CD4-positive, alpha-beta T cell treated with Interleukin-12 subunit alpha and Interleukin-12 subunit beta, for 1 hour (primary cell): ENCODE measurements around the gene SPRR4.

Experiments
- DNase-seq: peaks from one replicate; pipeline ENCODE4 v3.0.0-alpha.2; 2020

SPRR4 gene, protein sequence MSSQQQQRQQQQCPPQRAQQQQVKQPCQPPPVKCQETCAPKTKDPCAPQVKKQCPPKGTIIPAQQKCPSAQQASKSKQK

DNA sequence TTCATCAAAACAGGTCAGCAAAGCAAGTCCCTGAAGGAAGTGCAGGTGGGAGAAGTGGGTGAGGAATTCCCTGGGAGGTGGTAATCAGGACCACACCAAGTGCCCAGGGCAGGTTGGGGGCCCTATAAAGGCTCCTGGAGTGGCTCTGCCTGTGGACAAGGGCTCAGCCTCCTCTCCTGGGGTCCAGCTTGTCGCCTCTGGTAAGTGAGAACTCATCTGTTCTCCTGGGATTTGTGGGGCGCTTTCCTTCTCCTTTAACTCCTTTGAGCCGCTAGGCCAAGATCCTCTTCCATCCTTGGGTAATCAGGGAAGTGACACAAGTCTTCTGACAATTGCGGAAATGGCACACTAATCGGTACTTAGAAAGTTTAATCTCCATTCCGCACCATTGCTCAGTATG is at the start of gene SPRR4:
SPRR4 (plus strand) TSS at position 154 of the 400 bp plus-strand sequence. CDS start 1,243 bp downstream, outside the sequence.
- DNase-seq: no peak

DNA sequence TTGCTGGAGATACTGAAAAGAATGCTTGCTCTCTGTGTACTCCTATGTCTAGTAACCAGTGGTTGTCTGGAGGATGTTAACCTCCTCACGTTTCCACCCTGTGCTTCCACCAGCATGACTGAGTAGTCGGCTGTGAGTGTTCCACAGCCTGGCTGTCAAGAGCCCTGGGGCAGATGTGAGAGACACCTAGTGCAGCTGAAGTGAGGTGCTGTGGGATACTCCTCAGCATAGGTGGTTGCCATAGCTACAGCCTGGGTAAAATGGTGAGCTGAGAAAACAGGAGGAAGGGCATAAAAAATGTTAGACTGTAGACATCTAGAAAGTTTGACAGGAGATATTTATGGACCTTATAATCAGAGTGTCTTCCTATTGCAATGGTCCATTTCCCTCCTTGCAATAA is 46.3 kb upstream of the SPRR4 start:
- DNase-seq: no peak

DNA sequence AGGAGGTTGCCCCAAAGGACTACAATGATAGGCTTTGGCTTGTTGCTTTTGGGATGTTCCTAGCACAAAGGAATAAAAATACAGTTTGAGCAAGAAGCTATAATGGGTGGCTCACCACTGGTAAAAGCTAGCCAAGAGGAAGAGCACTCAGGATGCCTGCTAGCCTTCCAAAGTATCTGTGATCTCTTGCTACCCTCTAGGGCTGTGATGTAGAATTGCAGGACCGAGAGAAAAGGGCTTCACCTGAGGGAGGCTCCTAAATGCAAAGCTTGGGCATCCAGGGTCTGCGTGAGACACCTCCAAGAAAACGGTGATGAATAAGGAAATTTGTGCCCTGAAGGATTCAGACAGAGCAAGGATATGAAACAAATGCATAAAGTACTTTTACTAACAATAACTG is 44.4 kb upstream of the SPRR4 start:
- DNase-seq: no peak

DNA sequence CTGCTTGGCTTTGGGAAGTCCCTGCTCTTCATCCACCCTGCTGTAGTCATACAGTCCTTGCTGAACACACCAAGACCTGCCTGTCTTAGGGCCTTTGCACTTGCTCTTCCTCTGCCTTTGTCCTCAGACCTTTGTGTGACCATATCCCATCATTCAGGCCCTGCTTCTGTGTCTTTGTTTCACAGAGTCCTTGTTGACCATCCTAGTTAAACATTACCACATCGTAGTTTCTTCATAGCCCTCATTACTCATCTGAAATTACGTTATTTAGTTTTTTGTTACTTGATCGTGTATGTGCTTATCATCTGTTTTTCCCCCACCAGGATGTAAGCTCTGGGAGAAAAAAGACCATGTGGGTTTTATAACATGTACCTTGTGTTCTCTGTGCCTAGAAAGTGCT is 41.8 kb upstream of the SPRR4 start:
- no peak for DNase-seq

DNA sequence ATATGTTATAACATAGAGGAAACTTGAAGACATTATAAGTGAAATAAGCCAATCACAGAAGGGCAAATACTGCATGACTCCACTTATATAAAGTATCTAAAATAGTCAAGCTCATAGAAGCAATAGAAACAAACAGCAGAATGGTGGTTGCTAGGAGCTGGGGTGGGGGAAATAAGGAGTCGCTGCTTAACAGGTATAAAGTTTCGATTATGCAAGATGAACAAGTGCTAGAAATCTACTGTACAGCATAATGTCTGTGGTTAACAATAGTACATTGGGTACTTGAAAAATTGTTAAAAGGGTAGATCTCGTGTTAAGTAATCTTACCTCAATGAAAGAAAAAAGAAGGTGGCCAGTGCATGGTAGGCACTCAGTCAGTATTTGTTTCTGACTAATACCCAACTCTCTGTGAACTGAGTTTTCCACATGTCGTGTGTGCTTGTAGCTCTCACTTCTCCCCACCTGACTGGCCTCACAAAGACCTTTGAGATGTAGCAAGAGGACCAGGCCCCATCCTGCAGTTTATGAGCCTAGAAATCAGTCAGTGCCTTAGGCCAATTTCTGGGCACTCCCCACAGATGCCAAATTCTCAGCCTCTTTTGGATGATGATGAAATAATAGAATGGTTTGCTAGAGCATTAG is 38.2 kb upstream of the SPRR4 start:
- no peak for DNase-seq

DNA sequence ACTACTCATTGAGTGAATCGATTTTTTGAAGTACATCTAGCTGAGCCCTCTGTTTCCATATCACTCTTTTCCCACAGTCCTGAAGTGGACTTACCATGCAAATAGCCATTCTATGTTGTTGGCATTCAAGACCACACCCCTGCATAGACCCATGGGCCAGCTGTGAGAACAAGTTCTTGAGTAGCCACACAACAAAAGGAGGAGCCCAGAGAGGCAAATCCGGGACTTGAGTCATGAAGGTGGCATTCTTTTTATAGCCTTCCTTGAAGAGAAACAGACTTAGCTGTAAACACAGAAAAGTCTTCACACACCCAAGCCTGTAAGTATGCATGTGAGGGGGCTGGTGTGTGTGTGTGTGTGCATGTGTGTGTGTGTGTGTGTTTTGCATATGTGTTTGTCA is 37.3 kb upstream of the SPRR4 start:
- DNase-seq: no peak

DNA sequence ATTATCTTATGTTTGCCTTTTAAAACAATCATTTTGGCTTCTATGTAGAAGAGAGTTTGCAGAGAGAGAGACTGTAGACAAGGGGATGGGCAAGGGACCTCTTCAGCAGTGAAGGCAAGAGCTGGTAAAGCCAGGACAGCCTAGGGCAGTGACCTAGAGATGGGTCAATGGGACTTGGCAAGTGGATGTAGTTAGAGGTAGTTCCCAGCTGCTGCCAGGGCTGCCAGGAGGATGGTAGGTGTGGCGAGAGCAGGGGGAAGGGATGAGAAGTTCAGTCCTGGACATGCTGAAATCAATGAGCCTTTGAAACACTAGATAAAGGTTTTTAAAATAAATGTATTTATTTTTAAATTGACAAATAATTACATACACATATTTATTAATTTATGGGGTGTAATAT is 29.8 kb upstream of the SPRR4 start:
- DNase-seq: no peak

DNA sequence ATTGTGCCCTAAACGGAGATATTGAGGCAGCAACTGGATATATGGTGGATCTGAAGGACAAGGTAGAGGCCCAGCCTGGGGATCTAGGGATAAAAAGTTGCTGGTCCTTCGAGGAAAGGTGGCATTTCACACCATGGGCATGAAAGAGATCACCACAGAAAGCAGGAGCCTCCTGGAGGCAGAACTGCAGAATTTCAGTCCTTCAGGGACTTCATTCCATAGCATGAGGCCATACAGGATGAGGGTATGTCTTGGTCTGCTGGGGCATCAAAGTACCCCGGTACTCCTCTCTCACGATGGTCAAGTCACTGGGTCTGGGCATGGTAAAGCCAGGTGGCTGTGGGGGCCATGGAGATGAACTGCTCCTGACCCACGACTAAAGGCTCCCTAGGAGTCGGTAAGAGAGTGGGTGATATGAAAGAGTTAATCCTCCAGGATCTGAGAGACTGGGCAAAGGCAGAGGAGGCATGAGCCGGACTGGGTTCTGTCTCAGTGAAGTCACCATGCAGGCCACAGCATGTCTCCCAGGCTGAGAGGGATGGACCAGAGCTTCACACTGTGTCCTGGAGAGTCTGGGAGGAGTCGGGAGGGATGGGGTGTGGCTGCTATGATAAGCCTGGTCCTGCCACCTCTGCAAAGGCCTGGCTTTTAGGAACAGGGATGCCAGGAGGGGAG is 29.3 kb upstream of the SPRR4 start:
- no peak for DNase-seq

DNA sequence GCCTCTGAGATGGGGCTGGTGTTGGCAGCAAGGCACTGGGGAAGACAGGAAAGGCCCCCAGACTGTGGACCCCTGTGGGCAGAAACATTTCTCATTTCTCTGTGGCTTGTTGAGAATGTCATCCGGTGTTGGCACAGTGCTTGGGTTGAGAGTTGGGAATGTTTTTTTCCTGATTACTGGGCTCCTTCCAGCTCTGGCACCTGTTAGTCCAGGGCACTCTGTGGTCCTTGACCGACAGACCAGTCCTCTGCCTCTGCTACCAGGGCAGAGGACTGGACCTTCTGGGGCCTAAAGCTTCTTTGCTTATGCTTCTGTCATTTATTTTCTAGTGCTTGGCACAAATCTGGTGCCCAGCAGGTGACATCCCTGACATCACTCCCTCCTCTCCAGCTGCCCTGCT is 28.3 kb upstream of the SPRR4 start:
- DNase-seq: no peak

DNA sequence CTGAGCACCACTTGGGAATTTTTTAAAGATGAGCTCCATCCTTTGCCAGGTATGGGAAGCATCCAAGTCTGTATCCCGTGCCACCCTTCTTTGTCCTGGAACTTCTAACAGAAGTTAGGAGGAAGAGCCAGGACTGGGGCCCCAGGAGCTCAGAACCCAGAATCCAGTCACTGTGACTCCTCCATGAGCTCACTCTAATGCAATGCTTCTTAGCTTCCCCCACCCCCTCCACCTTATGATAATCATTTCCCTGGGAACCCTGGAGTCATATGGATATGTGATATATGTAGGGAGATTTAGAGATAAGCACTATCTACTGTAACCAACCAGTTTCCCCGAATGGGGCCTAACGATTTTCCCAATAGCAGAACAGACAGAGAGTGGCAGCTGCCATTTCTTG is 24.2 kb upstream of the SPRR4 start:
- DNase-seq: no peak

DNA sequence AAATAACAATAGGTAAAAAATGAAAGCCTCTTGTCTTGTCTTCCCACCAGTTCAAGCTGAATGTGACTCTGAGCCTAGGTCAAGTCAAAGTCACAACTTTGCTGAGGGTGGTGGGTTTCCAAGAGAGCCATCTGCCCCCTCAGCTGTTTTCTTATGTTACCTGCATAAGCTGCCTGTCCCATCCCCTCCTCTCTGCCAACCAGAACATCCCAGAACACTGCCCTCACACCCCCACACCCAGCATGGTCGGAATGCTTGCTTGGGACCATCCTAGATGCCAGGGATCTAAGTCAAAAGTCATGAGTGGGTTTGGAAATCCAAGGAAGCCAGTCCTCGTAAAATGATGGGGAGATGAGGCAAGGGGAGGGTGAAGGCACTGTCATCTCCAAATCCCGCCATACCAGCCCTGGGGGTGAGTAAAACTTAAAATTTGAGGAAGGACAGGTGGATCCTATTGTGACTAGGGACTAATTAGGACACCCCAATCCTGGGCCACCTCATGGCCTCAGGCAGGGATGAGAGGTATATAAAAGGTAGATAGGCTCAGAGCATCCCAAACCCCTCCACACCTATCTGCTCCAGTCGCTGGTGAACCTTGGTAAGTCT is 23.7 kb upstream of the SPRR4 start, which contains the start of gene SPRR5:
SPRR5 (plus strand) TSS at position 556 of the 606 bp plus-strand sequence. CDS start 1,349 bp downstream, outside the sequence.
- no peak for DNase-seq

DNA sequence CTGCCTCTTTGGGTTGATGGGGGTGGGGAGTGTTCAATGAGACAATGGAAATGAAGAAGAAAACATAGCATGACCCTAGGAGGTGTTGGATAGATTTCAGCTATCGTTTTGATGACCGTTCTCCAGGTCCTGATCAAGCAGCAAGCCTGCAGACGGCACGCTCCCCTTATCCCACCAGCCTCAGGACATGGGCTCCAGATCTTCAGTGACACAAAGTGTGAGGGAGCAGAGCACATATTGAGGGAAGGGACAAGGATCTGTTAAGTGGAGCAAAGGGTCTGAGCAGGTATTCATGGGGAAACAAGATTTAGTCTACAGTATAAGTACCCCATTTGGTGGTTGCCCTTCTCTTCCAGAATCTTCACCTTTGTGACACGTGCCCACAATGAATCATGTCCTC is 18.7 kb upstream of the SPRR4 start:
- DNase-seq: no peak

DNA sequence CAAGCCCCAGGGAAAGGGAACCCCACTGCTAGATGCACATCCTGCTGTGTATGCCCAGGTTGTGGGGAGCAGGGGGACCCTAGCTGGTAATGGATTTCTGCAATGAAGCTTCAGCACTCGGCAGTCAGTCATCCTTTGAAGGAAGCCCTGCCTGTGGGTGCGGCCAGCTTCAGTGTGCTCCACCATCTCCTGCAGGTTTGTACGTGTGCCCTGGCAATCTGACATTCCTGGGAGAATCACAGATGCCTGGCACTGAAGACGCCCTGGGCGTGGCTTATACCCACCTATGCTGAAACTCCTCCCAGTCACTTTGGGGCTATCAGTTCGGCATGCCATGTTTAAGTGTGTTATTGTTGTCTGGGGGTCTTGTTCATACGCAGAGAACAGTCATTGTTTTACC is 16.7 kb upstream of the SPRR4 start:
- DNase-seq: no peak

DNA sequence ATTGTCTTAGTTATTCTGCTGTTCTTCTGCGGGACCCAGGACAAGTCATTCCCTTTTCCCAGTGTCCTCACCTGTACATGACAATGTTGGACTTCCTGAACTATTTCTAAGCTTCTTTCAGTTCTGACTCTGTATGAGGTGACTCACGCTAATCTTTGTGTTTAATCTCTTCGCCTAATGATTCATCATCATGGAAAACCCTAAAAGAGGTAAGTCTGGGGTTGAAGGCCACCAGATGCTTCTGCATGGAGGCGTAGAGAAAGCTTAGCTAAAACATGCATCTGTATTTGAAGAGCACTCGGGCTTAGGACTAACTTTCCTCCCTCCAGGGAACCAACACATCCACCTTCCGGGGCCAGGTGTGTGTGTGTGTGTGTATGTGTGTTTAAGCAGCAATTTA is 16.0 kb upstream of the SPRR4 start:
- no peak for DNase-seq

DNA sequence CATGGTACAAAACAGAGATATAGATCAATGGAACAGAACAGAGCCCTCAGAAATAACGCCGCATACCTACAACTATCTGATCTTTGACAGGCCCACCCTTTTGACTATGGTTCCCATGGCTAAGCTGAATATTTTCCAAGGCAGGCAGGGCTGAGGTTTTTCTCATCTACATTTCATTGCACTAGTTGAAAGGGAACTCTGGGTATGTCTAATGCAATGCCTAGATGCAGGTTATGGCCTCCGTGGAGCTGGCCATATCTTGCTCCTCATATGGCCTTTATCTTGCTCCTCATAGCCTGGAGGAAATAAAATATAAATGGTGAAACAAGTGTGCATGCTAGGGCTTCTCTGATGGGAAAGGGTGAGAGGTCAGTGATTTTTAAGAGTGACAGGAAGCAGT is 12.9 kb upstream of the SPRR4 start:
- DNase-seq: no peak

DNA sequence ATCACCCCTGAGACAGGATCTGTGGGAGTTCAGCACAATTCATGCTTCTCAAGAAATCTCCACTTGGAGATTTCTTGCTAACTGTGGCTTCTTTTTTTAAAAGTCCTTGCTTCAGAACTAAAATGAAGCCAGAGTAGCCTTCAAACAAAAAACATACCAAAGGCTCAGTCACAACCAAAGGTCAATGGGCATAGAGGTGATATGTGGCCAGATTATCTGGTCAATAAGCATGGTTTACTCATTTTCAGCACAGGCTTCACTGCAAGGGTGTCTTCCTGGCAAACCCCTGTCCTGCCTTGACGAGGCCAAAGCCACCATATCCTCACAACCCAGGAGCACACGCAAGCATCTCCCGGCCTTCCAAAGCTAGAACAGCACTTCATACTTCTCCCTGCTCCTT is 11.2 kb upstream of the SPRR4 start:
- DNase-seq: no peak

DNA sequence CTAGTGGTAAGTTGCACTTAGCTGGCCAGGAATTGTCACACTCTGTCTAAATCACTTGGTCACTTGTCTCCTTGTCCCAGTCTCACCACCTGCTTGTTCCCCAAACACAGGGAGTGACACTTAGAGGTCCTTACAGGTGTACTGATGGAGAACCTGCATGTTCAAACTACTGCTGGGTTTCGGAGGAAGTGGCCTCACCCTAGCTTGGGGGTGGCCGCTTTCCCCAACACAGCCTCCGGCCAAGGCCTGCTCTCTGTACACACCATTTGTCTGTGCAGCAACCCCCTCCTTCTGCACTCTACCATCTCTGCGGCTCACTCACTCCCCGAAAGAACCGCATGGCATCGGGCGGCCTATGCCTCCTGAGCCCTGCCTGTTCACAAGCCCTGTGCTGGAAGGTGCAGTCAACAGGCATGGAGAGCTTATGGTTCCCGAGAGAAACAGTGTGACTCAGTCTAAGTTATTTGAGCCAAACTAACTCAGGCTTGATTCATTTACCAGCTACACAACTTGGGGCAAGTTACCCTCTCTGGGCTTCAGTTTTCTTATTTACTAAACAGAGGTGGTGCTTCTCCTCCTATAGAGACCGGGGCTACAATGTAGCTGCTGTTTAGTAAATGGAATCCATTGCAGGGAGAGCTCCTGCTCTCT is 10.5 kb upstream of the SPRR4 start:
- no peak for DNase-seq

DNA sequence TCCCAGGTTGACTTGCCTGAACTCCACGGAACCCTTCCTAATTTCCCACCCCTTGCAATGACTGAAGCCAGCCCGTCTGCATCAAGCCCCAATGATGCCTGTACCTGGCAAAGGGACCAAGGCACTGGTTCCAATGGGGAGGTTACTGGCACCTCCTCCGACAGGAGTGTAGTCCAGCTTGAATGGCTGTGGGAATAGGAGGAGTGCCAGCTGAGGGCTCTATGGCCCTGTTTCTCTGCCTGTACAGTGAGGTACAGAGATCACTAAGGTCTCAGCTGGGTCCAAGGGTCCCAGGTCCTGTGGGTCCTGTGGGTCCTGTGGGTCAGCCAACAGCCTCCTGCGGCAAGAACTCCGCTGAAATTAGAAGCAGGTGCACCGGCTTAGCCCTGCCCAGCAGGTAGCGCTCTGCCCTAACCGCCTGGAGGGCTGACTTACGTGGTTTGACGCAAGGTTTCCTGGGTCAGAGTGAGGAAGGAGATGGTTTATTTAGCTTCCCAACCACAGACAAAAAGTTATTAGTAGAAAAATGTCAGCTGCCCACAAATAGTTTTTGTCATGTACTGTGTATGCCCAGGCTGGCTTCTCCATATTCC is 9.9 kb upstream of the SPRR4 start:
- no peak for DNase-seq

DNA sequence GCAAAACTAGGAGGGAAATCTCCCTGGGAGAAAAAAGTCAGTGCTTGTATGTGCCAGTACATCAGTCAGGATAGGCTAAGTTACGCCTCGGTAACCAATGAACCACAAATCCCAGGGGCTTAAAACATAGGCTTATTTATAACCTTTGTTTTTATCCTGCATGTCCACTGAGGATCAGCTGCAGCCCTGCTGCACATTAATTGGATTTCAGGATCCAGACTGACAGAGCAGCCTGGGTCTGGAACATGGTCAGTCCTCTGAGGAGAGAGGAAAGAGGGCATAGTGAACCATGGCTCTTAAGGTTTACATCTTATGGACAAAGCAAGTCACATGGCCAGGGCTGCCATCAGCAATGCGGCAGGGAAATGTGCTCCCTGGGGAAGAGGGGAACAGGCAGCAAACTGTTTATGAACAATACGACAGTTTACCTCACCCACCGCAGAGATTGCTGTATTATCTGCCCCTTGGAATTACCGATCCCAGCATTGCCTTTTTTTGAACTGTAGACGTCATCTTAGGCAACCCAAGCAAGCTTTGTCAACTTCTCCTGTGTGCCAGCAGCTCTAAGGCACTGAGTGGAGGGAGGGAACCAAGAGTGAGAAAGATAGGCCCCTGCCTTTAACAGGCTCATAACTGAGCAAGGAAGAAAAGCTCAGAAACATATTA is 9.1 kb upstream of the SPRR4 start:
- no peak for DNase-seq

DNA sequence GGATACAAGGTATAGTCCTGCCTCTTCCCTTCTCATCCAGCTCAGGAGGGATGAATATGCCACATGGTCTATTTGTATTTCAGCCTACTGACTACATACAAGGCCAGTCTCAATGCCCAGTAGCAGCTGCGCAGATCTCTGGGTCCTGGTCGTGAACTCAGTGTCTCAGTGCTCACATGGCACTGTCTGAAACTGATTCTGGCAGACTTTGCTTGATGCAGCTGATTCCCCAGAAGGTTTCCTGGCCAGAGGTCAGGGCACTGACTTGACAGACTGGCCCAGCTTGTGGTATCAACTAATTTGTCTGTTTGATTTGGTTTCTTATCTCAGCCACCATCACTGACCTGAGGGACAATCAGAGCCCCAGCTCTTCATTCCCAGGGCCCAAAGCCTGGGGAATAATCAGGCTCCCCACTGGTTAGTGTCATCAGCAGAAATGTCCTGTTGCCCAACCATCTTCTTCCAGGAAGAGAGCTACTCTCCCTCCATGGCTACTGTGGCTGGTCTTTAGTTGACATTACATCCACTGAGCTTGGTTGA is 7.5 kb upstream of the SPRR4 start:
- DNase-seq: no peak

DNA sequence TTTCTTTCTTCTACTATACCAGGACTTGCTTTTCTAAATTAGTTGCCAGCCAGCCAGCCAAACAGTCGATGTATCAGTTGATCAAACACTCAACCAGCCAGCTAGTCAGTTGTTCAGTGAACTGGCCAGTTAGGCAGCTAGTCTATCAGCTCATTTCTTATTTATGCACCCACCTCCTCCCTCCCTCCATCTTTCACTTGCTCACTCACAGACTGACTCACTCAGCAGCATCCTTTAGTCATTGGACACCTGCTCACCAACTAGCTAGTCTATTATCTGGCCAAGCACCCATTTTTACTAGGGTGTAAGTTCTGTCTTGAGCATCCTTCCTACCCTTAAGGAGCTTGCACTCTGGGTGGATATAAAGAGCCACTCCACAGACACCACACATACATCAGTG is 5.9 kb upstream of the SPRR4 start:
- no peak for DNase-seq

DNA sequence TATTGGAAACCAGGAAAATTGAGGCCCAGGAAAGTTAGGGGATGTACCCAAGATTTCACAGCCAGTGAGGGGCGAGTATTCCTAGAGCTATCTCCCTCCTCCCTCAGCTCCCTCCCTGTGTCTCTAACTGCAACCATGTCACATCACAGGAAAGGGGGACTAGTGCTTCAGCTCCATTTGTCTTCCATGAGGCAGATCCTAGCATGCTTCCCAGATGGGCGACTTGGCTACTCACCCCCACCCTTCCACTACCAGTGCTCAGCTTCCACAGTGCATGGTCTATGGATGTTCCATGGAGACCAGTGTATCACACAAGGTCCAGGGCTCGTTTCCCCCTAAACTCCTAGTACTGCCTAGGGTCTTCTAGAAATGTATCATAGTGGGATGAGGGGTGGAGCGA is 4.6 kb upstream of the SPRR4 start:
- DNase-seq: no peak

DNA sequence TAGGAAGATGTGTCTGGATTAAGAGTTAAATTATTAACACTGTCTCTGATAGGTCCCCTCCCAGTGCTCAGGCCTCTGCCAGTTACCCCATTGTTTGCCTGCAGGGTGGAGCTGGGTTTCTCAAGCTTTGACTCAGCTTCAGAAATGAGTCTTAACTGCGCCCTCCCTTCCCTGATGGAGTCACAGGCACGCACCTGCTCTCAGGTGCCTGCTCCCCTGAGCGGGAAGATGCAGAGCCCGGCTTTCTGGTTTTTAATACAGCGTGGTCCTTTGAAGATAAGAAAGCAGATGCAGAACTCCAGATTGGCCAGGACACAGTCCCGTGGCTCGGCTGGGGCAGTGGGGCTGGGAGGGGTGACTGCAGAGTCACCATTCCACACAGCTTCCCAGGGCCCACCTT is 3.2 kb upstream of the SPRR4 start:
- DNase-seq: no peak
